Measurements from ENCODE around the gene TMEM204. TPM values are rescaled to one million over a fixed set of nuclear protein-coding genes. Genes with fewer than 3 reads are reported as not detected.

The TMEM204 gene
- total RNA-seq, 4 donors from 2014 or later, result 39.5 to 75.0 (median 57.1) TPM

GRCh38 chr16:1526608-1527555 is 6.6 kb upstream of the TMEM204 start:
- Histone ChIP-seq H3K36me3 (peaks cover 0 to 37% (median 21%) of the 10 kb centered on the region in 4 donors), H3K27ac (replicated peaks in 1 of 4) (peak overlapping the region in 1 of 4 donors; percentile 3), H3K9me3 (no peaks in the 10 kb centered on the region), H3K27me3 (no peaks in the 10 kb centered on the region), H3K4me3 (no peak overlapping the region), H3K4me1 (peaks cover 35 to 45% (median 38%) of the 10 kb centered on the region in 4 donors)
- no peak for DNase-seq (ENCODE audit: extremely low spot score)
- WGBS, result 87% methylated on average over 22 of the region's 38 CpGs
- intact Hi-C loops (cut with DNase I), result no loop called here
- no peak for TF ChIP-seq POLR2AphosphoS5 (IDR thresholded peaks at IDR 0.05)
- no peak for TF ChIP-seq CTCF (IDR thresholded peaks at IDR 0.05)
- TF ChIP-seq POLR2A (IDR thresholded peaks at IDR 0.05; ENCODE audit: low read depth), result no peak
- no peak for TF ChIP-seq EP300 (IDR thresholded peaks at IDR 0.05)

- DNase-seq (ENCODE audit: extremely low spot score), result no peak
- no peaks in the 10 kb centered on the region for H3K9me3 ChIP-seq
- H3K27ac ChIP-seq (replicated peaks in 1 of 4), result peak overlapping the region in 1 of 4 donors; percentile 3
- no peak for TF ChIP-seq CTCF (IDR thresholded peaks at IDR 0.05)
- TF ChIP-seq POLR2A (IDR thresholded peaks at IDR 0.05; ENCODE audit: low read depth), result no peak
- TF ChIP-seq POLR2AphosphoS5 (IDR thresholded peaks at IDR 0.05), result no peak
- TF ChIP-seq EP300 (IDR thresholded peaks at IDR 0.05), result no peak
- peaks cover 47 to 58% (median 50%) of the 10 kb centered on the region in 4 donors for H3K4me1 ChIP-seq
- 82% methylated on average over 25 of the region's 42 CpGs for WGBS
- no peaks in the 10 kb centered on the region for H3K27me3 ChIP-seq
- no peak overlapping the region for H3K4me3 ChIP-seq
- peaks cover 0 to 27% (median 13%) of the 10 kb centered on the region in 4 donors for H3K36me3 ChIP-seq
- intact Hi-C loops (cut with DNase I), result no loop called here
Measured at GRCh38 chr16:1527836-1528811, 5.3 kb upstream of the TMEM204 start.

GRCh38 chr16:1528921-1529537 is 4.4 kb upstream of the TMEM204 start:
- Histone ChIP-seq H3K4me3 (no peak overlapping the region), H3K4me1 (peaks cover 53 to 63% (median 54%) of the 10 kb centered on the region in 4 donors), H3K36me3 (peaks cover 0 to 23% (median 8%) of the 10 kb centered on the region in 4 donors), H3K27me3 (no peaks in the 10 kb centered on the region), H3K27ac (replicated peaks in 1 of 4) (no peak overlapping the region), H3K9me3 (no peaks in the 10 kb centered on the region)
- intact Hi-C loops (cut with DNase I), result no loop called here
- no peak for DNase-seq (ENCODE audit: extremely low spot score)
- WGBS, result 84% methylated on average over 13 of the region's 29 CpGs
- TF ChIP-seq POLR2A (IDR thresholded peaks at IDR 0.05; ENCODE audit: low read depth) (no peak), EP300 (IDR thresholded peaks at IDR 0.05) (no peak), POLR2AphosphoS5 (IDR thresholded peaks at IDR 0.05) (no peak), CTCF (IDR thresholded peaks at IDR 0.05) (no peak)

- no peak for DNase-seq (ENCODE audit: extremely low spot score)
- H3K4me3 ChIP-seq, result peak overlapping the region in 3 of 4 donors; percentile 65 to 71 (median 65)
- intact Hi-C loops (cut with DNase I), result no loop called here
- no peaks in the 10 kb centered on the region for H3K9me3 ChIP-seq
- no peaks in the 10 kb centered on the region for H3K27me3 ChIP-seq
- H3K36me3 ChIP-seq, result peaks cover 0 to 9% (median 4%) of the 10 kb centered on the region in 4 donors
- TF ChIP-seq POLR2A (IDR thresholded peaks at IDR 0.05; ENCODE audit: low read depth) (no peak), EP300 (IDR thresholded peaks at IDR 0.05) (no peak), CTCF (IDR thresholded peaks at IDR 0.05) (no peak), POLR2AphosphoS5 (IDR thresholded peaks at IDR 0.05) (no peak)
- H3K4me1 ChIP-seq, result peaks cover 53 to 76% (median 54%) of the 10 kb centered on the region in 4 donors
- 83% methylated on average over 24 of the region's 27 CpGs for WGBS
- H3K27ac ChIP-seq (replicated peaks in 1 of 4), result peak overlapping the region; percentile 84 to 90 (median 86)
Measured at GRCh38 chr16:1530349-1530882, 3.0 kb upstream of the TMEM204 start.
